ENCODE measurements around the gene TSPAN2. TPM values are rescaled to one million over a fixed set of nuclear protein-coding genes. Genes with fewer than 3 reads are reported as not detected.
A peak's percentile ranks its signal among the peaks of the same experiment; 100 is the strongest.

Gene TSPAN2
- polyA plus RNA-seq, 1 donor from 2014 or later: 34.4 TPM

DNA sequence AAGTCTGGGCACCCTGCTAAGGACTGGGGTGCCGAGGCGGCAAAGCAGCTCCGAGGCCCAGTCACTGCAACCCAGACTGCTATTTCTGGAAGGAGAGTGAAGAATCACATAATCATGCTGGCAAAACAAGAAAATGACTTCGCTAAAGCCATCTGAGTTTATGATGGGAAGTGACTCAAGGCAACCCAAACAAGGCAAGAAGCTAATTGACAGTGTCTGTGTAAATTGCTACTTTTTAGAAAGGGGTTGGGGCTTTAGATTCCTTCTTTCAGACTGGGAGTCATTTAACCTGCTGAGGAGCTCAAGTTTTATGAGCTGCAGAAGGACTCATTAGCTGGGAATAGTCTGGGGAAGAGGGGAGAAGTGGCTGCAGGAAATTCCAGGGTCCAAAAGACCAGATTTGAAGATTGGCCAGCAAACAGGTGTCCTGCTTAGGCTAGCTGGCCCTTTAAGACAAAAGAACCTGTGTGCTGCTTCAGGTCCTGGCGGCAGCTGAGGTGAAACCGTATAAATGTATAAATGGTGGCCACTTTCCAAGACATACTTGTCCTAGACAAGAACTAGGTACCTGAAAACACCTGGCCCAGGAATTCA lies 31.5 kb downstream of the TSPAN2 start:
- TF ChIP-seq TAF1 (IDR thresholded peaks at IDR 0.05; ENCODE audit: low read depth) (no peak), MXI1 (conservative IDR thresholded peaks at IDR 0.05; ENCODE audit: poor library complexity, severe bottlenecking) (no peak), CTCF (IDR thresholded peaks at IDR 0.05; ENCODE audit: poor library complexity, severe bottlenecking) (no peak), POLR2AphosphoS5 (IDR thresholded peaks at IDR 0.05) (no peak), EZH2 (IDR thresholded peaks at IDR 0.05; ENCODE audit: borderline replicate concordance, insufficient read depth, low read length, poor library complexity, severe bottlenecking) (no peak), REST (IDR thresholded peaks at IDR 0.05; ENCODE audit: borderline replicate concordance) (no peak), SMC3 (conservative IDR thresholded peaks at IDR 0.05; ENCODE audit: poor library complexity) (no peak), RAD21 (conservative IDR thresholded peaks at IDR 0.05) (no peak)
- Histone ChIP-seq H3K9me3 (ENCODE audit: low read length) (no peaks in the 10 kb centered on the region), H3K79me2 (replicated peaks; ENCODE audit: insufficient read depth, low read length) (no peaks in the 10 kb centered on the region), H3K27me3 (ENCODE audit: insufficient read depth, low read depth, low read length) (no peaks in the 10 kb centered on the region), H3K4me2 (ENCODE audit: low read length) (no peak overlapping the region), H3K9me2 (ENCODE audit: insufficient read depth, low read length) (no peaks in the 10 kb centered on the region), H3K36me3 (ENCODE audit: insufficient read depth, low read length) (no peaks in the 10 kb centered on the region), H3F3A (ENCODE audit: insufficient read depth, low read length, poor library complexity, severe bottlenecking) (no peaks in the 10 kb centered on the region), H3K27ac (ENCODE audit: low read length) (no peak overlapping the region), H3K9ac (ENCODE audit: low read length) (no peak overlapping the region), H3K4me3 (ENCODE audit: low read length) (no peak overlapping the region), H2AFZ (ENCODE audit: low read depth, low read length) (no peak overlapping the region), H4K20me1 (ENCODE audit: insufficient read depth) (no peaks in the 10 kb centered on the region)

GRCh38 chr1:115056395-115056798 lies 32.9 kb downstream of the TSPAN2 start:
- H3K4me2 ChIP-seq (ENCODE audit: low read length): peak overlapping the region; percentile 20
- peak overlapping the region; percentile 41 for H3K4me3 ChIP-seq (ENCODE audit: low read length)
- no peaks in the 10 kb centered on the region for H3K9me3 ChIP-seq (ENCODE audit: low read length)
- TF ChIP-seq TAF1 (IDR thresholded peaks at IDR 0.05; ENCODE audit: low read depth) (no peak), MXI1 (conservative IDR thresholded peaks at IDR 0.05; ENCODE audit: poor library complexity, severe bottlenecking) (no peak)
- H3K27ac ChIP-seq (ENCODE audit: low read length): no peak overlapping the region
- no peak overlapping the region for H2AFZ ChIP-seq (ENCODE audit: low read depth, low read length)
- no peak overlapping the region for H3K9ac ChIP-seq (ENCODE audit: low read length)
- H3K27me3 ChIP-seq (ENCODE audit: insufficient read depth, low read depth, low read length): no peaks in the 10 kb centered on the region
- H3K36me3 ChIP-seq (ENCODE audit: insufficient read depth, low read length): no peaks in the 10 kb centered on the region
- H4K20me1 ChIP-seq (ENCODE audit: insufficient read depth): no peaks in the 10 kb centered on the region
- no peaks in the 10 kb centered on the region for H3K9me2 ChIP-seq (ENCODE audit: insufficient read depth, low read length)
- H3K79me2 ChIP-seq (replicated peaks; ENCODE audit: insufficient read depth, low read length): no peaks in the 10 kb centered on the region
- H3F3A ChIP-seq (ENCODE audit: insufficient read depth, low read length, poor library complexity, severe bottlenecking): no peaks in the 10 kb centered on the region

All from neural cell (in vitro differentiated cells).